Islet precursor cell (in vitro differentiated cells): ENCODE results near the gene OSM.

Experiments
- DNase-seq: peaks from one replicate; pipeline ENCODE4 v3.0.0-alpha.2; 2018

Gene OSM

DNA sequence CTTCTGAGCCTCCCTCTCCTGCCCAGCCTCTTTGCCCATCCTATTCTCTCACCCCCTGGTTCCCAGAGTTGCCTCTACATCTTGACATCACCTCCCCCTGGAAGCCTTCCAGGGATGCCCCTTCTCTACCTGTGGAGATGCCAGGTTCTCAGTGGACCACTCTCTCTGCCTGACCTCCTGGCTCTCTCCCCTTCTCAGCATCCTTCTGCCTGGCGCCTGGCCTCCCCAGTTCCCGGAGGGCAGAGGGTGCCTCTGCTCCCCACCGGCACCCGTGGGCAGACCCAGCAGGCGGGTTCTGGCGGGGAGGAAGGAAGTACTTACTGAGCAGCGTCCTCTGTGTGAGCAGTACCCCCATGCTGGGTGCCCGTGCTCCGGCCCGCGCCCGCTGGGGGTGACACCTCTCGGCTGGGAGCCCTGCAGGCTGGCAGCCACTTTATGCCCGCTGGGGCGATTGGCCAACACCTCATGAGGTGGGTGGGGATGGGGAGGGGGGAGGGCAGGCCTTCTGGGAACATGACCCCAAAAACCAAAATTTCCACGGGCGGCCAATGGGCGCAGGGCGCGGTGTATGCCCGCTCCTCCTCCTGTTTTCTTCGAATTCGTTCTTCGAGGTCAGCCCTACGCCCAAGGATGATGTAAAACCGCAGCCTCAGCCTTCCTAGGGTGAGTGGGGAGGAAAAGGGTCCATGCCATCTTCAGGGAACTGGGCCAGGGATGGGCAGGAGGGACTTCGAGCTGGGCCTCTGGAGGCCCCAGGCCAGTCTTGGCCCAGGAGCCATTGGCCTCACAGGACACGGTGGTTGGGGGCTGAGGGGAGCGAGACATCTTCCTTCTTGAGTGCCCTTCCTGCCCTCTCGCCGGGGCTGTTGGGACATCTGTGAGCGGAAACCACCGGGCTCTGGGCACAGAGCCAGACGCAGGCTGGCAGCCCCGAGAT, at the start of gene OSM:
OSM (minus strand) TSS at position 407 of the 937 bp plus-strand sequence; CDS start at position 355, 52 bp downstream.
- DNase-seq, result no peak

DNA sequence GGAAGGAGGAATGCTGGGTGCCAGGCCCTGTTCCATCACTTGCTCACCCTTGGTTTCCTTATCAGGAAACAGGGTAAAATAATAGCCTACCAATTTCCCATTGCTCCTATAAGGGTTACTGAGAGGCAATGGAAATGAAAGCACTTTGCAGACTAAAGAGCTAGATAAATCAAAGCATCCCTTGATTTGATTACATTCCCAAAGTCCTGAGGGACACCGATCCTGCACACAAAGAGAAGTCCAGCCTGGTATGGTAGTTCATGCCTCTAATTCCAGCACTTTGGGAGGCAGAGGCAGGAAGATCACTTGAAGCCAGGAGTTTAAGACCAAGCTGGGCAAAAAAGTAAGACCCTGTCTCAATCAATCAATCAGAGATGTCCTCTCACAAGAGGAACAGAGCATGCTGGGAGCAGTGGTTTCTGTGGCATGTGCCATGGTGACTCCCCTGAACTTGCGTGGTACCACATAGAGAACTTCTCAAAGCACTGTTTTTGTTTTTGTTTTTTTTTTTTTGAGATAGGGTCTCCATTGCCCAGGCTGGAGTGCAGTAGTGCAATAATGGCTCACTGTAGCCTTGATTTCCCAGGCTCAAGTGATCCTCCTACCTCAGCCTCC, 49.4 kb upstream of the OSM start:
- no peak for DNase-seq

DNA sequence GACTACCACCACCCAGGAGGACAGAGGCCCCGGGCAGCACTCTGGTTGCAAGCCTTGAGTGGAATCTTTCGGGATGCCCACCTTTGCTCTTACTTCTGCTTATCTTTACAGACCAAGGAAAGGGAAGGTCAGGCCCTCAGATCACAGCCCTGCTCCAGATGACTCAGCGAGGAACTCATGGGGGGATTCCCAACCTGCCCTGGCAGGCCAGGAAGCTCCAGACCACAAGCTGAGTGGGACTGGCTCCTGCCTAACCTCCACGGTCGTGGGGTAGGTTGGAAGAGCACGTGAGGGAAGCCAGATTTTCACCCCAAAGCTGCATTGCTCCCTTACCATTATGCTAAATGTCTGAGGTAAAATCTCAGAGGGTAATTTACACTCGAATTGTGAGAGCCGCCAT, 48.3 kb upstream of the OSM start:
- peak; percentile 81 for DNase-seq

DNA sequence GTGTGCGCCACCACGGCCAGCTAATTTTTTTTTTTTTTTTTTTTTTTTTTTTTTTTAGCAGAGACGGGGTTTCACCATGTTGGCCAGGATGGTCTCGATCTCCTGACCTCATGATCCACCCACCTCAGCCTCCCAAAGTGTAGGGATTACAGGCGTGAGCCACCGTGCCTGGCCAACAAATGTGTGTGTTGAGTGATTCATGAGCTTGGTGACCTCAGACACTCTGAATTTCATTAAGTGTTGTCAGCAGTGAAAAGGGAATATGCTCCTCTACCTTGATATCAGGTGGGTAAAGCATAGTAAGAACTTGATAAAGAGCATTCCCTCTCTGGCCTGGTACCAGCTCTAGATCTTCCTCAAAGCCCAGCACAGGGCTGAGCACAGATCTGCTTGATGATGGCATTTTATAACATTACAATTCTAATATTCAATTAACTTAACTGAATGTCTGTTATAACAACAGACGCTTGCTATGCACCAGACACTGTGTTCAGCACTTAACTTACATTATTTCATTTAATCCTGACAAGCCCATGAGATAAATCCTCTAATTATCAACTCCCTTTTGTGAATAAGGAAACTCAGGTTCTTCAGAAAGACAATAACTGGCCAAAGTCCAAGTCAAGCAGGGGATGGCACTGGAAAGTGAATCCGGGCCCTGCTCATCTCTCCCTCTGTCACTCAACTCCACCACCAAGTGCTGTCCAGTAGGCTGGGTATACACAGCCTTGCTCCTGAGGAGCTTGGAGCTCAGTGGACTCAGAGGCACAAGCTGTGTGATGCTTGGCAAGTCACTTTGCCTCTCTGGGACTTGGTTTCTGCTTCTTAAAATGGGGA, 47.1 kb upstream of the OSM start:
- no peak for DNase-seq

DNA sequence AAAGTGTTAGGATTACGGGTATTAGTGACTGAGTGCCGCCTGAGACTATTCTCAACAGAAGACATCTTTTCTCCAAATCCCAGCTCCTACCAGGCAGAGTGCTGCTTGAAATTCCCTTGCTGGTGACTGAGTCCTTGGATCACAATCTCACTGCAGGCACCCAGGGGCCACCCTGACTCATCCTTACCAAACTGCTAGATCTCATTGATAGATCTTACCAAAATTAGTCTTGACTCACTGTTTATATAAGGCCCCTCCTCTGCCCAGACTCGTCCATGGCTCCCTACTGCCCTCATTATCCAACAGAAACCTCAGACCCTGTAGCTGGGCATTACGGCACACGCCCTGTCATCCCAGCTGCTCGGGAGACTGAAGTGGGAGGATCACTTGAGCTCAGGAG, 45.4 kb upstream of the OSM start:
- no peak for DNase-seq

DNA sequence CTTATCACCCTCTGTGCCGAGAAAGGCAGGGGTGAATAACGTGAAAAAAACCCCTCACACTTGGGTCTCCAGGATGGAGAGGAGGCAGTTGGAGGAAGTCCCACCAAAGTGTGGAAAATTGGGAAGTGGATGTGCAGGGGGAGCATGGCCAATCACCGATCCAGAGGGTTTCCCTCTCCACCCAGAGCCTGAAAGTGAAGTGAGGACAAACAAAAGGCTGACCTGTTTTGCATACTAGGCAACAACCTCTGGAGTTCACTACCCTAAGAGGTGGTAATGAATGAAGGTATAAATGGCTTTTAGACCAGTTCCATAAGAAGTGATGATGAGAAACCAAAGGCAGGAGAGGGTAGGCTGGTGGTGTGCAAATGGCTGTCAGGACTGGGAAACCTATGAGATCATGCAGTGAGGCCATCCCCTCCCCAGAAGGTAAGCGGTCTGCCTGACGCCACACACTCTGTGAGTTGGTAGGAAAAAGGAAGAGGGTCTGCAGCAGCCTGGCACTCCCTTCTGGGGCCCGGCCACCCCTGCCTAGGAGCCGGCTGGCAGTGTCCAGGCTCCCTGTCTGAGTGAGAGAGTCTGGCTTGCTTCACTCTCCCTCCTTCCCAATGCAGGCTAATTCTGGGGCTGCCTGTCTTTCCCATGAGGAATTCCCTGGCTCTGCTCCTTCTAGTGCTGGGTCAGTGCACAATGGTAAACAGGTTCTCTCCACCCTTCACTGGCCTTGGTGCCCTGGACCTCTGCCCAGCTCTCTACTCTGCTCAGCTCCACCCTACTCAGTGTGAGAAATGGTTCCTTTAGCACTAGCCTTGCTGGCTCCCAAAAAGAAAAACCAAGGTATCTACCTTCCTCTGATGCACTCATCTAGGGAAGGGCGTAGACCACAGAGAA, 44.5 kb upstream of the OSM start:
- no peak for DNase-seq

DNA sequence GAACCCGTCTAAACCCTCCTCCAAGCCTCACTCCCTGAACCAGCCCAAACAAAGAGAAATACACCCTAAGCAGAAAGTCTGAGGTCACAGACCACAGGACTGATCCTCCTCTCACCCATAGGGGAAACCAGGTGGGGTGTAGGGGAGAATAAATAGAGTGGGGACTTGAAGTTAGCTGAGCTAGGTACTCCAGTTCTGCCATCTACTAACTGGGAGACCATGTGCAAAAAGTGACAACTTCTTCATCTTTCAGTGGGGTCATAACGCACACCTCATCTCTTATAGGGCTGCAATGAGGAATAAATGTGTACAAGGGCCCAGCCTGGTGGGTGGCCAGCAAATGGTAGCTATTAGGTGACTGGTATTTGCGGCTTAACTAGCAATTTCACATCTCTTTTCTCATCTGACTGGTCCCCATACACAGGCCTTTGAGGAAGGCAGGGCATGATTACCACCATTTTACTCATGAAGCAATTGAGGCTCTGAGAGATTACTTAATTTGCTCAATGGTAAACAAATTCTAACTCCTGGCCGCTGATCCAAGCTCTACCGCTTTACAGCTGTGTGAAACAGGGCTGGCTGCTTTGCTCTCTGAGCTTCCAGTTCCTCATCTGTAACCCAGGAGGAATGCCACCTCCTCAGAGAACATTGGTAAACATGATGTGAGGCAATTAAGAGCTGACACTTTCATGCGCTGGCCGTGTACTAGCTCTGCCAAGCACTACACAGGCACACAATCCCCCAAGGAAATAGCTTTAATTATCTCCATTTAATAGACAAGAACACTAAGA, 43.5 kb upstream of the OSM start:
- no peak for DNase-seq

DNA sequence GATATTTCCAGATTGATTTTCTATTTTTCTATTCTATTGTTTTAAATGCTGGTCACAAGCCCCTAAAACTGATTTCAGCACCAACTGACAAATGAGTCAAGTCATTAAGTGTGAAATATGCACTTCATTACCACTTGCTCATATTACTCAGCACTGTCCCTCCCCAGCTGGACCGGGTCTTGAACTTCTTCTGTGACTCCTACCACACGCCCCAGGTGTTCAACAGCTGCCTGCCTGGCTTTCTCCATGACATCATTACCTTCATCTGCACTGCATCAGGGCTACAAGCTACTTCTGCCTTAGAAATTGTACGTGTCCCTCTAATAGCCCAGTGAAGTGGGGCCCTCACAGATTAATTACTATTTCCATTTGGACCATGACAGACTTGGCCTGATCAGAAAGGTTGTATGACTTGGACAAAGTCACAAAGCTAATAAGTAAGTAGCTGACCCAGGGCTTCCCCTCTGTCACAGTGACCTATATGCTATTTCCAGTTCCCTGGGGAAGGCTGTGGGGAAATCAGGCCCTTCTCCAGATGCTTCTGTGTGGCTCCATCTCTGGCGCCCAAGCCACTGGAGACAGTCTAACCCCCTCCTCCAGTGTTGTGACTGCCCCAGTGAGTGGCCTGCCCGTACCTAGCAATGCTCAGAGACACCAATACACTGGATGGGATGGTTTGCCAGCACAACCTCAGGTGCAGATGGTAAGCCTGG, 42.0 kb upstream of the OSM start:
- no peak for DNase-seq

DNA sequence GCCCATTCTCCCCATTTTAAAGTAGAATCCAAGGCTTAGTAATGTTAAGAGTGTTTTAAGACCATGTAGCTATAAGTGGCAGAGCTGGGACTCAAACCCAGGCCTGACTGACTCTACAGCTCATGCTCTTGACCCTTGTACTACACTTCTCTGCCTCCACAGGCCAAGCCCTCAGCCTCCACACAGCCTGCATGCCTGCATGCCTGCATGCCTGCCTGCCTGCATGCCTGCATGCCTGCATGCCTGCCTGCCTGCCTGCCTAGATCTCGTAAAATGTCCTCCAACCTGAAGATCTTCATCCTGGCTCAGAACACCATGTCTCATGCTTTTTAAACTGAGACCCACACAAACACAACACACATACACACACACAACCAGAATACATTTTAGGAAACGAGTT, 41.4 kb upstream of the OSM start:
- DNase-seq, result peak; percentile 71

DNA sequence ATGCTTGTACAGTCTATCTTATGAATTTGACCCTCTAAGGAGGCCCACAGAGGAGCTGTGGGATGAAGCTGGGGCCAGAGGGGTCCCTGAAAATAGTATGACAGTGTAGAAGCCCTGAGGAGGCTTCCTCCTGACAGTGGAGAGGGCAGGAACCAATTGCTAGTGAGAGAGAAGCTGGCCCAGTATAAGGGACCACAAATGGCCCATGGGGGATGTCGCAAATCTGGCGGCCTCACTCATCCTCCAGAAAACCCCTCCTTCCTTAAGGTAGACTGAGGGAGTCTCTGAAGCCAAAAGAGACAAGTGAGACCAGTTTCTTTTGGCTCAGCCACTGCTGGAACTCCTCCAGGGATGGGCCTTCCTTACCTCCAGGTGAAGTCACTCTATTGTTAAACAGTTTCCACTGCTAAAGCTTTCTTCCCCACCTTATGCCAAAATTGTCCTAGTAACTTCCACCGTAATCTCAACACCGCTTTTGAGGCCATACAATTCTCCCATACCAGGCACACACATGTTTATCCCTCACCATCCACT, 40.5 kb upstream of the OSM start:
- DNase-seq, result no peak

DNA sequence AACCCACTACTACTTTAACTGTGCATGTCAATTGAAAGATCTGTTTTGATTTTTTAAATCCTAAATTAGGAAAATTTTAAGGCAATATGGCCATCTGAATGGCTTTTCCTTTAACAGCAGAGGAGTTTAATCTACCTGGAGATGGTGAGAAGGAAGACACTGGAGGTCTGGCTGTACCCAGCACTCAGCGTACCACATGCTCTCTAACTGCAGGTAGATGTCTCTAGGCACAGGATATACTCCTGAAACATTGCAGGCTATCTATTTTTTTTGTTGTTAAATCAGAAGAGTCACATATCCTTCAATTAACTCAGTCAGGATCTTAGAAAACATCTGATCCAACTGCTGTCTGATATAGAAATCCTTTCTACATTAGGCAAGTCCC, 40.0 kb upstream of the OSM start:
- DNase-seq, result no peak

DNA sequence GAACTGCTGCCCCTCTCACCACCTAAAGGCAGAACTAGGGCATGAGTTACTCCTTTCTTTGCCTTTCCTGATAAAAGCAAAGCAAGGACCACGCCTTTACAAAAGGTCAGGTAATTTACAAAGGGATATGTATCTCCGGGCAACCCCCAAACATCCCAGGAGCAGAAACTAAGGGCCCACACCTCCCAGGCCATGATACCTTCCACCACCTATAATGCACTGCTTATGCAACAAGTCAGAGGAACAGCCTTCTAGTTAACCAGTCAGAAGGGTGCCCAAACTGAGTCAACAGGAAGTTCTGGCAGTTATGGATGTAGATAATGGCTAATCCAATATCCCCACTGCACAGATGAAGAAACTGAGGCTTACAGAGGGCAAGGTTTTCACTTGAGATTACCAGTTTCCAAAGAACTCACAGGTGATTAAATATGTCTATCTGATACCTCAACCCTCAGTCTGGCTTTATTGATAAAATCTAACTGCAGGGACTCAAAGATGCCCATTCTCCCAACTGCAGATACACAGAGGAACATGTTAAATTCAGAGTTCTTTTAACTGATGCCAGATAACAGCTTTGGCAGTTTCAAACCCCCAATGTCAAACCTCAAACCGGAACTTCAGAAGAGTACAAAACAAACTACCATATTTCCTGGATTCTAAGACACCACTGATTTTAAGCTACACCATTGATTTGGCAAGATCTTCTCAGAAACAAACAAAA, 39.4 kb upstream of the OSM start:
- no peak for DNase-seq

DNA sequence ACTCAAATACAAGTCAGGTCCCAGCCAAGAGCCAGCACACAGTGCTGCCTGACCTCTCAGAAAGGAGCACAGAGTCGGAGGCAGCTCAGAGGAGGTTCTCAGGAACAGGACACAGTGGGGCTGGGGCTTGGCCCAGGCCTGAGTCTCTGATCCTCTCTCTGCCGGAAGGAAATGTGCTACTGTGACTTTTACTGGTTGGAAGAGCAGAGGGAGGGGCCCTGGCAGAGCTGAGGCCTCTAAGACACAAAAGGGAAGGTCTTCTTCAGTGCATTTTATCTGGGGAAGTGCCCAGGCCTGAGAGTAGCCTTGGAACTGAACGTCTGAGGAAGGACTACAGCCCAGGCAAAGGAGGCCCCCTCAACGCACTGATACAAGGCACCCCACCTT, 38.9 kb upstream of the OSM start:
- no peak for DNase-seq

DNA sequence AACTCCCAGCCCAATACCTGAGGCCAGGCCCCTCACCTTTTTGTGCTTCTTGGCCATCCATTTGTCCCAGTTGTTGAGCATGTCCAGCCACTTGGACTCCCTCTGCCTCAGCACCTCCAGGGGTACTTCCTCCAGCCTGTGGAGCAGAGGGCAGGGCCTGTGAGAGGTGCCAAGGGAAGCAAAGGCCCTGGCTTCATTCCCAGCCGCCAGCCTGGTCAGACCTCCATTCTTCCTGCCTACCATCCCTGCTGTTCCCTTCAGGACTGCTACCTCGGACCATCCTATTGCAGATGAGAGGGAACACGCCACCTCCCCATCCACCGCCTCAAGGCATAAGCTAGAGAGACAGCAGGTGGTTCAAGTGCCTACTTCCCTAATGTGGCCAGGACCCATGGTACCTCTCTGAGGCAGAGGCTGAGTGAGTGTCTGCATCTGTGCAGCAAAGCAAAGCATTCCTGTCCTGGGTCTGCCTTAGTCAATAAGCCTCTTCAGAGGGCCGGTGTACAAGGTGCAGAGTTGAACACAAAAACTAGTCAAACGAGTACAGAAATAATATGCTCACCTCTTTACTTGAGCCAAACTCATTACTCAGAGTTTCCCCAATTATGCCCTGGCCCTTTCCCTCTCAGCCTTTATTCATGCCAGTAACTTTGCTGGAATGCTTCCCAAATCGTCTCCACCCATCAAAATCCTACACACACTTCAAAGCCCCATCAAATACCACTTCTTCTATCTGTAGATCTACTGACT, 38.0 kb upstream of the OSM start:
- no peak for DNase-seq

DNA sequence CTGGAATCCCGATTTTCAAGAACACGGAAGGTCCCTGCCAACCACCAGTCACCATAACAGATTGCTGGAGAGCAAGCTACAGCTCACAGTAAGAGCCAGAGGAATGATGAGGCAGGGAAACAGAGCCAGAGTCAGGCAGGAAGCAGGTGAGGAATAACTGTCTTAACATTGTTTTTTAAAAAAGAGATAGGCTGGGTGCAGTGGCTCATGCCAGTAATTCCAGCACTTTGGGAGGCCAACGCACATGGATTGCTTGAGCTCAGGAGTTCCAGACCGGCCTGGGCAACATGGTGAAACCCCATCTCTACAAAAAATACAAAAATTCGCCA, 36.1 kb upstream of the OSM start:
- DNase-seq, result no peak

DNA sequence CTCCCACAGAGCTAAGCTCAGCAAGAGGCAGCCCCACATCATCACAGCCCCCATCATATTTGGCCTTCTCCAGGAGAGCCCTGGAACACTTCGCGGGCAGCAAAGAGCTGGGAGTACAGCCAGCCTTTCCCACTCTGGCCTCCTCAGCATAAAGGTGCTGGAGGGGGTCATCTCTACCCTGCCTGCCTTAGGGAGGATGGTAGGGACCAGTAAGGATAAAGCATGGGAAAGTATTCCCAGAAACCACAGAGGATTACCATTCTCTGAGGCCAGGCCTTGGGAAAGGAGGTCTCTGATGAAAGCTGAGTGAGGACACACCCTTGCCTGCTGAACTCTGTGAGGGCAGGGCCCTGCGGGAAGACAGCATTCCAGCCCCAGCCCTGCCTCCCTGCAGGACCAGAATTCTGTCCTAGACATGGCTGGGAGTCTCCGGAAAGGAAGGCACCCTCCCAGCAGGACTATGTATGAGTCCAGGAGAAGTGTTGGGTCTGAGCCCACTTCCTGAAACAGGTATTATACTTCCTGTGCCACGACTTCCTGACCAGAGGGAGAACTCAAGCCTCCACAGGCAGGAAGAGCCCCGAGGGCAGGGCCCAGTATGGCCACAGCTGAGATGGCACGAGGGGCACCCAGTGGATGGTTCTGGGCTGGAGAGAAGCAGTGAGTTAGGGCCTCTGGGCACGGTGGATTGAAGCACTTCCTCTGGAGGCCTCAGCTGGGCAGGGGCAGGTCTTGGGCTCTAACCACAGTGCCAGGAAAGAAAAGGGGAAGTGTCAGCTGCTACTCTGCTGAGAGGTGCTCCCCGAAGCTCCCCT, 35.6 kb upstream of the OSM start:
- peak; percentile 79 for DNase-seq

DNA sequence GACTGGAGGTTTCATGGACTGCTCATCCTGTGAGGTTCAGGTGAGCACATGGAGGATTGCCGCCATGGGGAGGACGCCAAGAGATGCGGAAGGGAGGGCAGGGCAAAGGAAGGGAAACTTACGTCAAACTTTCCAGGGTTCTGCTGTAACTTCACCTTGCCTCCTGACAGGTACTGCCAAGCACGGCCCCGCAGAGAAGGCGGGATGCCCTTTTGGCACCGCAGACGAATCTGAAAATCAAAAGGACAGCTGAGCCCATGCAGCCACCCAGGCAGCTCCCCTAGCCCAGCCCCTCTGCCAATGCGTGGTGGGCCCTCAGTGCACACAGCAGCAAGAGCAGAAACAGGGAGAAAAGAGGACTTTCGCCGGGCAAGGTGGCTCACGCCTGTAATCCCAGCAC, 32.7 kb upstream of the OSM start:
- DNase-seq, result no peak

DNA sequence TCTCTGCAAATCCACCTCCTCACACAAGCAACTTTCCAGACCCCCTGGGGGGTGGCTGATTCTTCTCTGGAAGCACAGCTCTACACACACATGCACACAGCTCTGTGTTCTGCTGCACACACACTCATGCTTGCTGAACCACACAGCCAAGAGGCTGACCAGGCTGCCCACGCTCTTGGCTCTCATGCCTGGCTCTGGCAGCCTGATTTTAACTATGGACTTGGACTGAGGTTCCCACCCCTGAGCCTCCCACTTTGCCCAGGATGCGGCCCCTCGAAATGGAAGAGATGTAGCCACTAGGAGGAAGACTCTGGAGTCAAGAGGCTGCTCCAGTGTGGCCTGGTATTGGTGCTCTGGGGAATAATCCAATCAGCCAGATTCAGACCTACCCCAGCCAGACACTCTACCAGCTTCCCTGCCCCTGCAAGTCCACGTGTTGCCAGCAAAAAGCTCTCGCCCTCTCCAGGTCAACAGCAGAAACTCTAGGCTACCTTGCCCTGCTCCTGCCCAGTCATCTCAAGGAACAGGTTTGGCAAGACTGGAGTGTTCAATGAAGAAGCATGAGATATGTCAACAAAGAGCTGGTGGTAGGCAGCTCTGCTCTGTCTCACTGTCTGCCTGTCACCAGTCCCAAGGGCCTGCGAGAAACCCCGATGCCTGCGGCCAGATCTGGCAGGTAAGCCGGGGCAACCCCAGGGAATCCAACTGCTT, 31.5 kb upstream of the OSM start:
- DNase-seq, result peak; percentile 91
